OCI-LY3 (cell line): ENCODE data around the gene SLC18A3.

Experiments used
- CTCF ChIP-seq: fragments of 200-600, 300-600 bp; sonication (generic); IDR thresholded peaks from 2 replicates; pipeline ENCODE4 v1.5.1; 2014; ENCODE audit warnings: antibody characterized with exemption, low read length, low read depth
- EZH2phosphoT487 ChIP-seq: fragments of 200-600 bp; shearing (Covaris generic); IDR thresholded peaks from 2 replicates; pipeline ENCODE4 v1.6.1; 2018; ENCODE audit warnings: antibody characterized with exemption, mixed run types, low read depth

- no peak for TF ChIP-seq CTCF
- no peak for TF ChIP-seq EZH2phosphoT487
Observed at GRCh38 chr10:49562893-49563292, 47.2 kb upstream of the SLC18A3 start.
